Measurements from ENCODE around the gene ESF1. TPM values are rescaled to one million over a fixed set of nuclear protein-coding genes. Genes with fewer than 3 reads are reported as not detected.

Gene ESF1
- total and polyA plus RNA-seq, 7 donors = 9.0 to 22.8 (median 18.9) TPM

- Histone ChIP-seq H3K4me3 (no peak overlapping the region), H3K27ac (peak overlapping the region; percentile 71), H3K27me3 (ENCODE audit: insufficient read depth in 3 of 3, low read length in 2 of 3) (no peaks in the 10 kb centered on the region), H3K9me3 (no peaks in the 10 kb centered on the region), H3K36me3 (ENCODE audit: insufficient read depth in 1 of 2, low read depth in 1 of 2) (peaks cover 26 to 100% of the 10 kb centered on the region in 2 donors), H3K4me1 (peaks cover 27% of the 10 kb centered on the region)
- TF ChIP-seq, protein P1, sequence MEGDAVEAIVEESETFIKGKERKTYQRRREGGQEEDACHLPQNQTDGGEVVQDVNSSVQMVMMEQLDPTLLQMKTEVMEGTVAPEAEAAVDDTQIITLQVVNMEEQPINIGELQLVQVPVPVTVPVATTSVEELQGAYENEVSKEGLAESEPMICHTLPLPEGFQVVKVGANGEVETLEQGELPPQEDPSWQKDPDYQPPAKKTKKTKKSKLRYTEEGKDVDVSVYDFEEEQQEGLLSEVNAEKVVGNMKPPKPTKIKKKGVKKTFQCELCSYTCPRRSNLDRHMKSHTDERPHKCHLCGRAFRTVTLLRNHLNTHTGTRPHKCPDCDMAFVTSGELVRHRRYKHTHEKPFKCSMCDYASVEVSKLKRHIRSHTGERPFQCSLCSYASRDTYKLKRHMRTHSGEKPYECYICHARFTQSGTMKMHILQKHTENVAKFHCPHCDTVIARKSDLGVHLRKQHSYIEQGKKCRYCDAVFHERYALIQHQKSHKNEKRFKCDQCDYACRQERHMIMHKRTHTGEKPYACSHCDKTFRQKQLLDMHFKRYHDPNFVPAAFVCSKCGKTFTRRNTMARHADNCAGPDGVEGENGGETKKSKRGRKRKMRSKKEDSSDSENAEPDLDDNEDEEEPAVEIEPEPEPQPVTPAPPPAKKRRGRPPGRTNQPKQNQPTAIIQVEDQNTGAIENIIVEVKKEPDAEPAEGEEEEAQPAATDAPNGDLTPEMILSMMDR (IDR thresholded peaks at IDR 0.05) = no peak
- WGBS, 3 donors = 87 to 95% (median 92%) methylated on average over 1 of the region's 1 CpG
- DNase-seq (no peak), ATAC-seq (no peak)
- intact Hi-C loops (cut with DNase I) = no loop called here
These were observed 8.3 kb upstream of the ESF1 start for GRCh38 chr20:13793001-13793400.

DNA sequence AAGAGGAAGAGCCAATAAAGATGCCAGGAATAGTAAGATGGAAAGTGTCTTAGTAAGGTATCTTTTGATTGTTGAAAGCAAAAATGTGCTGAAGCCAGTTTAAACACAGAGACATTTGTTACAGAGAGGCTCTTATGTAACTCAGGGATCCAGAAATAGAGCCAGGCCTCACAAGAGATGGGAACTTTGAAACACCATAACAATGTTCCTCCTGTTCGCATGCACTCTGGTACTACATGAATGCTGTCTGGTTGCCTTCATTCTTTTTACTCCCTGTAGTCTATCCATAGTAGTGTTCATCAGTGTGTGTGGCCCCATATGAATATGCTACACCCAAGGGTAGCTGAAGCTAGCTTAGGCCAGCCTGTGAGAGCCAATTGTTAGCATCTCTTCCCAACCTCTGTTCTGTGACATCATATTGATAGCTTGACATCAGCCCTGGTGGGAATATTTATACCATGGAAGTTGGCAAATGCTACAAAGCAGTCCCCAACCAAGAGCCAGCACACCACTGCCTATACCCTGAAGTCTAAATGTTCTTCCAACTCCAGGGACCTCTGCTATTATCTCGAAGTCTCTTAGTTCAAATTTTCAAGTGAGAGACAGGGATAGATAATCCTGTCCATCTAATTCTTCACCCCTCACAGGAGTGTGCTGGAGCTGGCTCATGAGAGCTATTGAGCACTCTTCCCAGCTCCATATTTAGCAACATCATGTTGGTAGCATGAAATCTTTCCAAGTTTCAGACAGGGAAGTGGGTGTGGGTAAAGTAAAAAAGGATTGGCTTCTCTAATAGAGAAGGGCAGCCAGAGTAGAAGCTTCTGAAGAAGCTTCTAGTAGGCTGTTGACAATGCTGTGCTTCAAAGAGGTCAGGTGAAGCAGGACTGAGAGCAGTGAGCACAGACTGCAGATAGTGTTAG is 7.1 kb upstream of the ESF1 start:
- no peaks in the 10 kb centered on the region for H3K9me3 ChIP-seq
- DNase-seq (no peak), ATAC-seq (peak; percentile 71 to 84 (median 80))
- no peak overlapping the region for H3K4me3 ChIP-seq
- intact Hi-C loops (cut with DNase I) = no loop called here
- peak overlapping the region; percentile 71 for H3K27ac ChIP-seq
- peaks cover 22 to 100% of the 10 kb centered on the region in 2 donors for H3K36me3 ChIP-seq (ENCODE audit: insufficient read depth in 1 of 2, low read depth in 1 of 2)
- 55 to 79% (median 63%) methylated on average over 2 of the region's 2 CpGs for WGBS, 3 donors
- H3K4me1 ChIP-seq = peaks cover 37% of the 10 kb centered on the region
- TF ChIP-seq, protein P1 (IDR thresholded peaks at IDR 0.05) = no peak
- H3K27me3 ChIP-seq (ENCODE audit: insufficient read depth in 3 of 3, low read length in 2 of 3) = no peaks in the 10 kb centered on the region

DNA sequence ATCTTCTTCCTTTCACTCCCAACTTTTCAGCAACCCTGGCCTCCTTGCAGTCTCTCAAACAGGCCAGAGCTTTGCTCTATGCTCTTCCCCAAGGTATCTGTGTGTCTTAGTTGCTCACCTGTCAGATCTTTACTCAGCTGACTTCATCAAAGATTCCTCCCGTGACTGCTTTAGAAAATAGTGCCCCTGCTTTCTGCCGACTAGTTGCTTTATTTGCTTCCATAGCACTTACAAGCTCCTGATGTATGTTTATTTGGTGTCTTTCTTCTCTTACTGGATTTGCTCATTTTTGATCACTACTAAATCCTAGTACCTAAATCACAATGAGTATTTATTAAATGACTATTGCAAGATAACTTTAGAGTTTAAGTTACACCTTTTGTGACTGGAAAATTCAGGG is 6.0 kb upstream of the ESF1 start:
- no peaks in the 10 kb centered on the region for H3K27me3 ChIP-seq (ENCODE audit: insufficient read depth in 3 of 3, low read length in 2 of 3)
- no peaks in the 10 kb centered on the region for H3K9me3 ChIP-seq
- WGBS, 3 donors = 80 to 100% (median 85%) methylated on average over 2 of the region's 2 CpGs
- no peak for DNase-seq
- peaks cover 21 to 92% of the 10 kb centered on the region in 2 donors for H3K36me3 ChIP-seq (ENCODE audit: insufficient read depth in 1 of 2, low read depth in 1 of 2)
- TF ChIP-seq, protein P1 (IDR thresholded peaks at IDR 0.05) = no peak
- ATAC-seq = no peak
- H3K4me3 ChIP-seq = no peak overlapping the region
- H3K27ac ChIP-seq = peak overlapping the region; percentile 71
- peaks cover 46% of the 10 kb centered on the region for H3K4me1 ChIP-seq
- intact Hi-C loops (cut with DNase I) = no loop called here

GRCh38 chr20:13788167-13788834 is 3.6 kb upstream of the ESF1 start:
- no peak for DNase-seq
- WGBS, 3 donors = 0 to 4% (median 3%) methylated on average over 1 of the region's 1 CpG
- no peaks in the 10 kb centered on the region for H3K9me3 ChIP-seq
- H3K4me3 ChIP-seq = no peak overlapping the region
- peak overlapping the region; percentile 98 for H3K27ac ChIP-seq
- H3K27me3 ChIP-seq (ENCODE audit: insufficient read depth in 3 of 3, low read length in 2 of 3) = no peaks in the 10 kb centered on the region
- TF ChIP-seq, protein P1 (IDR thresholded peaks at IDR 0.05) = peak; percentile 61
- peaks cover 53% of the 10 kb centered on the region for H3K4me1 ChIP-seq
- no peak for ATAC-seq
- intact Hi-C loops (cut with DNase I) = no loop called here
- peaks cover 19 to 68% of the 10 kb centered on the region in 2 donors for H3K36me3 ChIP-seq (ENCODE audit: insufficient read depth in 1 of 2, low read depth in 1 of 2)
